Erythroblast (primary cell): ENCODE data around the gene ZNF197.

Source experiments
- GATA1 ChIP-seq: IDR thresholded peaks from 2 replicates; pipeline ENCODE4 v1.6.1; 2011; ENCODE audit warnings: low read depth, mild to moderate bottlenecking, control low read depth, low read length, moderate library complexity
- POLR2A ChIP-seq: IDR thresholded peaks from 2 replicates; pipeline ENCODE4 v1.6.1; 2011; ENCODE audit warnings: mild to moderate bottlenecking, low read length

DNA sequence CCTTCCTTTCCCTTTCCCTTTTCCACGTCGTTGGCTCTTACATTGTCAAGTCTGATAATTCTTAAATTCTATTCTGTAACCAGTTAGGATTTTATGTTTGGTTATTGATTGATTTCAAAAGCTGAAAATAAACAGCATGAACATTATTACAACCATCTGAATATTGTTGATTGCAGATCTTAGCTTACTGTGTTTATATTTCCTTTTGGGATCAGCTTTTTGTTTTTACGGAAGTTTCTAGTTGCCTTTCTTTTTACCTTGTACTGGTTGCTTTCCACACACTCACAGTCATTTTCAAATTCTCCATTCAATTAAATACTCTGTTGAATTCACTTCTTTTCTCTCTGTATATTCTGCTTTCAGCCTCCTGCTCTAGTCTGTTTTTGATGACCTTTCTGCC lies 40.3 kb downstream of the ZNF197 start:
- no peak for TF ChIP-seq POLR2A
- TF ChIP-seq GATA1, result no peak
